Subcutaneous abdominal adipose tissue (tissue), 5 donors: ENCODE data around the gene GAP43.

Experiments
- H3K27ac ChIP-seq: one replicate; pipeline ENCODE4 v1.7.0; 2013; ENCODE audit warnings: low read depth, mild to moderate bottlenecking, inconsistent platforms, low read length, moderate library complexity
- H3K27me3 ChIP-seq, 5 donors: one replicate each; pipeline ENCODE4 v1.7.0; 2013; ENCODE audit warnings: low read length in 5 of 5, inconsistent platforms in 1 of 5; ENCODE audit not compliant: control insufficient read depth in 5 of 5, insufficient read depth in 4 of 5
- H3K36me3 ChIP-seq, 5 donors: one replicate each; pipeline ENCODE4 v1.7.0; 2013; ENCODE audit warnings: low read length in 5 of 5; ENCODE audit not compliant: control insufficient read depth in 5 of 5, insufficient read depth in 5 of 5
- H3K4me1 ChIP-seq, 5 donors: one replicate each; pipeline ENCODE4 v1.7.0; 2013; ENCODE audit warnings: low read length in 5 of 5, mild to moderate bottlenecking in 3 of 5, moderate library complexity in 1 of 5; ENCODE audit not compliant: control insufficient read depth in 5 of 5, insufficient read depth in 5 of 5
- H3K4me3 ChIP-seq, 5 donors: one replicate each; pipeline ENCODE4 v1.7.0; 2013; ENCODE audit warnings: low read length in 5 of 5, low read depth in 1 of 5
- H3K9ac ChIP-seq, 5 donors: one replicate each; pipeline ENCODE4 v1.7.0; 2013; ENCODE audit warnings: low read length in 5 of 5, mild to moderate bottlenecking in 4 of 5, moderate library complexity in 3 of 5
- H3K9me3 ChIP-seq, 5 donors: one replicate each; pipeline ENCODE4 v1.7.0; 2013; ENCODE audit warnings: low read length in 5 of 5; ENCODE audit not compliant: control insufficient read depth in 5 of 5
- donor health status: healthy.
- donor health status: healthy.
- donor health status: healthy.
- donor health status: healthy.
- donor health status: healthy.

GAP43 gene

GRCh38 chr3:115691964-115692363 lies 68.7 kb downstream of the GAP43 start:
- Histone ChIP-seq H3K27me3 (no peaks in the 10 kb centered on the region), H3K36me3 (no peaks in the 10 kb centered on the region), H3K4me1 (no peaks in the 10 kb centered on the region), H3K9ac (no peak overlapping the region), H3K27ac (no peak overlapping the region), H3K9me3 (no peaks in the 10 kb centered on the region), H3K4me3 (no peak overlapping the region)

- Histone ChIP-seq H3K27ac (no peak overlapping the region), H3K9me3 (no peaks in the 10 kb centered on the region), H3K9ac (no peak overlapping the region), H3K4me1 (no peaks in the 10 kb centered on the region), H3K27me3 (no peaks in the 10 kb centered on the region), H3K4me3 (no peak overlapping the region), H3K36me3 (no peaks in the 10 kb centered on the region)
Observed at GRCh38 chr3:115692887-115693524, 69.7 kb downstream of the GAP43 start.

DNA sequence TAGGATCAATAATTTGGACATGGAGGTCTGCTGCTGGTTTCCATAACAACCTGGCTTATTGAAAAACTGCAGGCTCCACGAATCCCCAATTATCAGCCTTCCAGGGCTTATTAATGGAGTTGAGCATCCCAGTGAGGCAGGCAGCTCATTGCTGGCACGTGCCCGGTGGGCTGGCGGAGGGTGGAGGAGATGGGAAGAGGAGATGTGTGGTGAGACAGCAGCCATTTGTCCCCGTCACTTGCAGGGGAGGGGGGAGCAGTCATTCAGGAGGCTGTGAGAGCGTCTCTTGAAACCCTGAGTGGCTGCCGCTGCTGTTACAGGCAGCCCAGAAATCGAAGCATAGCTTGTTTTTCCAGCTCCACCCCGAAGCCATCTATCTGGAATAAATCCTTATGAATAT lies 70.6 kb downstream of the GAP43 start:
- no peak overlapping the region for H3K27ac ChIP-seq
- H3K36me3 ChIP-seq, result no peaks in the 10 kb centered on the region
- H3K27me3 ChIP-seq, result no peaks in the 10 kb centered on the region
- no peak overlapping the region for H3K9ac ChIP-seq
- no peak overlapping the region for H3K4me3 ChIP-seq
- no peaks in the 10 kb centered on the region for H3K4me1 ChIP-seq
- no peaks in the 10 kb centered on the region for H3K9me3 ChIP-seq

- no peak overlapping the region for H3K27ac ChIP-seq
- H3K4me3 ChIP-seq, result no peak overlapping the region
Observed at GRCh38 chr3:115695090-115695489, 71.8 kb downstream of the GAP43 start.

GRCh38 chr3:115697263-115698053 lies 74.1 kb downstream of the GAP43 start:
- H3K27ac ChIP-seq, result no peak overlapping the region
- no peaks in the 10 kb centered on the region for H3K27me3 ChIP-seq
- no peaks in the 10 kb centered on the region for H3K9me3 ChIP-seq
- no peak overlapping the region for H3K4me3 ChIP-seq
- no peak overlapping the region for H3K9ac ChIP-seq
- no peaks in the 10 kb centered on the region for H3K4me1 ChIP-seq
- H3K36me3 ChIP-seq, result no peaks in the 10 kb centered on the region

More at GRCh38 chr3:115695090-115695489, 71.8 kb downstream of the GAP43 start:
- no peaks in the 10 kb centered on the region for H3K9me3 ChIP-seq
- no peaks in the 10 kb centered on the region for H3K4me1 ChIP-seq
- H3K9ac ChIP-seq, result no peak overlapping the region
- no peaks in the 10 kb centered on the region for H3K27me3 ChIP-seq
- no peaks in the 10 kb centered on the region for H3K36me3 ChIP-seq

DNA sequence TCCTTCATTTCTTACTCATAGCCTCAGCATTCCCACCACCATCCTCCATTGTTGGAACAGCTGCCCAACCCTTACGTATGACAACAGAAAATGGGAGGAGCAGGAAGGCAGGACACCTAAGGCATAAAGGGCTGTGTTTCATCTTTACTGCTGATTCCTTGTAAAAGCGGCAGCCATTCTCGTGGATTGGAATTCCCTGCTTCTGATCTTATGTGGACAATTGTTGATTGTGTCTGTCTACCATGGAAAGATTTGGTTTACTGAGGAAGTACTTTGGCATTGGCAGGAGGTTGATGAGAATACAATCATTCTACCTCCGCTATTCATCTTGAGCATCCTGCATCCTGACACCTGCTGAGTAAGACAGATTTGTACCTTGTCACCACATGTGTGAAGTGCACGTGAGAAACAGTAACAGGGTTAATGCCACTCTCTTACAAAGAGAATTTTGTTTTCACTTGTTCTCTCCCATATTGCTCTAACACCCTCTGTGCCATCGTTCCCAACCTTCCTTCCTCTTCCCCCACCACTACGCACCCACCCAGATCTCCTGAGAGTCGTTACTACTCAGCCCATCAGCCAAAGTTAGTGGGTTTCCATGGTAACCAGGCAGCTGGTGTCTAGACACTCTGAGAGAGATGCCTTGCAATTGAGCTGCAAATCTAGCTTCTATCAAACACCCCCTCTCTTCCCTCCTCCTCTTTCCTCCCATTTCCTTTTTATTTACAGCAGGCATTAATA lies 75.7 kb downstream of the GAP43 start:
- Histone ChIP-seq H3K9me3 (no peaks in the 10 kb centered on the region), H3K4me1 (no peaks in the 10 kb centered on the region), H3K4me3 (no peak overlapping the region), H3K9ac (no peak overlapping the region), H3K27ac (no peak overlapping the region), H3K27me3 (no peaks in the 10 kb centered on the region), H3K36me3 (no peaks in the 10 kb centered on the region)

DNA sequence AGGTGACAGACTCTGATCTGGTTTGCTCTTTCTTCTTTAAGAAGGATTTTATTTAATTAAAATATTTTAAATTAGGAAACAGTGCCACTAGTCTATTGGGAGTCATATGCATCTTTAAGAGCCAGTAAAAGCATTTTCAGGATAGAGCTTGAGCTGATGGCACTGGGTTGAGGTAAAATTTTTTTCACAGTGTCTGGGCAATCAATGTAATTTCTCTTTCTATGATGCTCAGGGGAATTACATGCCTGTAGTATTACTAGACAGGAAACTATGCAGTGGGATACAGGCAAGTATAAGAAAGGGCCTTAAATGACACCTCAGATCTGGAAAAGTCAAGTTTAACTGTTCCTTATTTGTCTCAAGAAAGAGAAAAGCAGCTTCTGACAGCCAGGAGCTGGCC lies 76.4 kb downstream of the GAP43 start:
- Histone ChIP-seq H3K27me3 (no peaks in the 10 kb centered on the region), H3K9ac (no peak overlapping the region), H3K27ac (no peak overlapping the region), H3K4me3 (no peak overlapping the region), H3K9me3 (no peaks in the 10 kb centered on the region), H3K4me1 (no peaks in the 10 kb centered on the region), H3K36me3 (no peaks in the 10 kb centered on the region)

GRCh38 chr3:115702598-115702997 lies 79.3 kb downstream of the GAP43 start:
- no peaks in the 10 kb centered on the region for H3K27me3 ChIP-seq
- no peak overlapping the region for H3K27ac ChIP-seq
- H3K9me3 ChIP-seq, result no peaks in the 10 kb centered on the region
- H3K9ac ChIP-seq, result no peak overlapping the region
- no peaks in the 10 kb centered on the region for H3K4me1 ChIP-seq
- H3K36me3 ChIP-seq, result no peaks in the 10 kb centered on the region
- H3K4me3 ChIP-seq, result no peak overlapping the region

DNA sequence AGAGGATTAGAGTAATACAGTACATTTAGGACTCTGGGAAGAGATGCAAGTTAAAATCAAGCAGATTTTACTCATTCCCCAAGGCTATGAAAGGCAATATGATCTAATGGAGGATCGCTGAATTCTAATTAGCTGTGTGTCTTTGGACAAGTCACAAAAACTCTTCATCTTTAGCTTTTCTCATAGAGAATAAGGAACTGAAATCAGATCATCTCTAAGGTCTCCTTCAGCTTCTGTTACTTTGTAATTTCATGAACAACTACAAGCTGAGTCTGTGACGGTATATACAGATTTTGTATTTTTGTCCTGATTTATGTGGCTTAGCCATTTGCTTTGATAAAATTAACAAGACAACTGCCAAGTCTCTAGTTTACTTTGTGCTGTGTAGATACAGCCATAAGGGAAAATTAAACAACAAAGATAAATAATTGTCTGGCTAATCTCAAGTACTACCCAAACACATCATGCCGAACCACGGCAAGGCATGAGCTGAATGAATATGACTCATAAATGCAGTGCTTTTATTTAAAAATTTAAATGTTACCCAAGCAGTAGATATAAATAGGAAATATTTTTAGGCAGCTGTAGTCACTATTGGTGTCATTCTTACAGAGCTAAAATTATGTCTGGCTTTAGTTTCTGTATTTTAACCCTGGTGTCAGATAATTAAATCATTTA lies 81.5 kb downstream of the GAP43 start:
- Histone ChIP-seq H3K4me1 (no peaks in the 10 kb centered on the region), H3K27ac (no peak overlapping the region), H3K27me3 (no peaks in the 10 kb centered on the region), H3K4me3 (no peak overlapping the region), H3K36me3 (no peaks in the 10 kb centered on the region), H3K9me3 (no peaks in the 10 kb centered on the region), H3K9ac (no peak overlapping the region)
